Activated B cell treated with CpG ODN at 0.5 μM for 24 hours (primary cell): ENCODE results near the gene OXNAD1. TPM values are rescaled to one million over a fixed set of nuclear protein-coding genes. Genes with fewer than 3 reads are reported as not detected.

ENCODE experiments used
- ATAC-seq: fragments of 200-7000 bp; cut with Tn5 transposase; one replicate; pipeline ENCODE4 v1.10.0; 2021; ENCODE audit warnings: low read depth, mild to moderate bottlenecking, moderate library complexity
- CTCF ChIA-PET: fragments of 350-600 bp; sonication (Branson Sonifier 250); formaldehyde crosslinking; loops from one replicate; lab custom pipeline; 2021; ENCODE audit warnings: antibody characterized with exemption; lab: Charles Lee
- POLR2A ChIA-PET: fragments of 350-600 bp; sonication (Branson Sonifier 250); formaldehyde crosslinking; loops from one replicate; lab custom pipeline; 2021; ENCODE audit warnings: antibody characterized with exemption; lab: Charles Lee
- DNase-seq: peaks from one replicate; pipeline ENCODE4 v3.0.0; 2022
- H3K27ac Mint-ChIP-seq: one replicate; pipeline ENCODE4 v1.8.0; 2020; ENCODE audit warnings: mixed read lengths
- H3K27me3 Mint-ChIP-seq: one replicate; pipeline ENCODE4 v1.8.0; 2021; ENCODE audit warnings: mixed read lengths
- H3K36me3 Mint-ChIP-seq: one replicate; pipeline ENCODE4 v1.8.0; 2021; ENCODE audit warnings: low read depth, mixed read lengths
- H3K4me1 Mint-ChIP-seq: one replicate; pipeline ENCODE4 v1.8.0; 2021; ENCODE audit warnings: mixed read lengths
- H3K4me3 Mint-ChIP-seq: one replicate; pipeline ENCODE4 v1.8.0; 2020; ENCODE audit warnings: mild to moderate bottlenecking, mixed read lengths
- H3K9me3 Mint-ChIP-seq: one replicate; pipeline ENCODE4 v1.8.0; 2020; ENCODE audit warnings: mixed read lengths
- CTCF ChIP-seq: fragments of 200-600 bp; IDR thresholded peaks from one replicate; pipeline ENCODE4 v1.8.0; 2022; ENCODE audit warnings: antibody characterized with exemption, mild to moderate bottlenecking
- intact Hi-C: fragments of 100-400 bp; cut with micrococcal nuclease; formaldehyde crosslinking; loops from one replicate; pipeline ENCODE4 v1.15.1; 2024
- total RNA-seq: library from RNA; stranded (reverse); gene quantifications from 2 replicates; pipeline ENCODE4 v1.2.3, GENCODE V29; 2022

OXNAD1 gene
- total RNA-seq, 1 donor from 2014 or later = 8.7 TPM

- POLR2A ChIA-PET = no interaction called here
- Mint-ChIP-seq H3K27ac (no peak overlapping the region), H3K4me3 (no peak overlapping the region), H3K27me3 (no peaks in the 10 kb centered on the region), H3K4me1 (peaks cover 11% of the 10 kb centered on the region), H3K36me3 (peaks cover 95% of the 10 kb centered on the region), H3K9me3 (no peaks in the 10 kb centered on the region)
- ATAC-seq (no peak), DNase-seq (no peak)
- intact Hi-C loops = no loop called here
- CTCF ChIA-PET = no interaction called here
- no peak for TF ChIP-seq CTCF
Observed at GRCh38 chr3:16316847-16317560, 52.0 kb downstream of the OXNAD1 start.

- peaks cover 5% of the 10 kb centered on the region for H3K4me1 Mint-ChIP-seq
- ChIA-PET CTCF (no interaction called here), POLR2A (no interaction called here)
- TF ChIP-seq CTCF = no peak
- ATAC-seq (no peak), DNase-seq (no peak)
- H3K27ac Mint-ChIP-seq = no peak overlapping the region
- H3K9me3 Mint-ChIP-seq = no peaks in the 10 kb centered on the region
- intact Hi-C loops = no loop called here
- peaks cover 95% of the 10 kb centered on the region for H3K36me3 Mint-ChIP-seq
- no peak overlapping the region for H3K4me3 Mint-ChIP-seq
- H3K27me3 Mint-ChIP-seq = no peaks in the 10 kb centered on the region
Observed at GRCh38 chr3:16317561-16317945, 52.5 kb downstream of the OXNAD1 start.

- Mint-ChIP-seq H3K4me3 (no peak overlapping the region), H3K36me3 (peaks cover 96% of the 10 kb centered on the region), H3K27me3 (no peaks in the 10 kb centered on the region), H3K9me3 (no peaks in the 10 kb centered on the region), H3K27ac (no peak overlapping the region), H3K4me1 (peaks cover 2% of the 10 kb centered on the region)
- intact Hi-C loops = no loop called here
- ATAC-seq = no peak
- DNase-seq = no peak
- no peak for TF ChIP-seq CTCF
- POLR2A ChIA-PET = no interaction called here
- CTCF ChIA-PET = interaction anchor here (1.6 kb wide), 1 partner anchor 28 kb away, joined by 5 read pairs; no protein-coding TSS in a partner anchor
Observed at GRCh38 chr3:16318176-16318575, 53.2 kb downstream of the OXNAD1 start.

GRCh38 chr3:16319307-16319706, 54.3 kb downstream of the OXNAD1 start:
- ATAC-seq = peak; percentile 49
- Mint-ChIP-seq H3K36me3 (peaks cover 94% of the 10 kb centered on the region), H3K4me1 (peaks cover 2% of the 10 kb centered on the region), H3K9me3 (no peaks in the 10 kb centered on the region), H3K27me3 (no peaks in the 10 kb centered on the region), H3K27ac (no peak overlapping the region), H3K4me3 (no peak overlapping the region)
- no peak for TF ChIP-seq CTCF
- no peak for DNase-seq
- CTCF ChIA-PET = interaction anchor here (0.7 to 1.6 kb wide), 3 partner anchors 18 to 46 kb away, joined by 3 to 5 read pairs (median 3); no protein-coding TSS in a partner anchor
- POLR2A ChIA-PET = no interaction called here
- intact Hi-C loops = no loop called here

- no peak overlapping the region for H3K4me3 Mint-ChIP-seq
Observed at GRCh38 chr3:16319723-16320122, 54.7 kb downstream of the OXNAD1 start.

More at GRCh38 chr3:16319723-16320122, 54.7 kb downstream of the OXNAD1 start:
- H3K27ac Mint-ChIP-seq = no peak overlapping the region
- H3K36me3 Mint-ChIP-seq = peaks cover 91% of the 10 kb centered on the region
- no peak for ATAC-seq
- intact Hi-C loops = no loop called here
- peaks cover 2% of the 10 kb centered on the region for H3K4me1 Mint-ChIP-seq
- no peaks in the 10 kb centered on the region for H3K9me3 Mint-ChIP-seq
- ChIA-PET POLR2A (no interaction called here), CTCF (interaction anchor here (0.7 to 1.6 kb wide), 3 partner anchors 19 to 46 kb away, joined by 3 to 5 read pairs (median 3); no protein-coding TSS in a partner anchor)
- no peak for DNase-seq
- no peaks in the 10 kb centered on the region for H3K27me3 Mint-ChIP-seq
- no peak for TF ChIP-seq CTCF
